PFSK-1 (cell line): ENCODE measurements around the gene TEX22.

ENCODE experiments used
- FOXP2 ChIP-seq: optimal IDR thresholded peaks from 2 replicates; pipeline ENCODE3; 2011; ENCODE audit warnings: borderline replicate concordance, control low read depth, inconsistent platforms; ENCODE audit not compliant: insufficient read depth; ENCODE audit errors: extremely low read length, extremely low read depth
- POLR2AphosphoS5 ChIP-seq: IDR thresholded peaks from 2 replicates; pipeline ENCODE4 v1.6.1; 2012; ENCODE audit warnings: low read depth, mild to moderate bottlenecking, control low read depth, low read length, moderate library complexity
- SIN3A ChIP-seq: IDR thresholded peaks from 2 replicates; pipeline ENCODE4 v1.6.1; 2012; ENCODE audit warnings: mild to moderate bottlenecking, low read length, moderate library complexity, borderline replicate concordance; ENCODE audit not compliant: insufficient read depth
- TAF1 ChIP-seq: IDR thresholded peaks from 2 replicates; pipeline ENCODE4 v1.6.1; 2012; ENCODE audit warnings: low read length, control low read depth, borderline replicate concordance; ENCODE audit not compliant: insufficient read depth
- TF ChIP-seq, protein P1 (sequence below), 2 experiments: IDR thresholded peaks; 2 replicates each; pipeline versions ENCODE4 v1.6.1 to v1.8.0; 2011 to 2012; ENCODE audit warnings: low read depth in 2 of 2, low read length in 2 of 2, control low read depth in 1 of 2, inconsistent platforms in 1 of 2, mild to moderate bottlenecking in 1 of 2, moderate library complexity in 1 of 2; ENCODE audit not compliant: insufficient read depth in 1 of 2

Gene TEX22

DNA sequence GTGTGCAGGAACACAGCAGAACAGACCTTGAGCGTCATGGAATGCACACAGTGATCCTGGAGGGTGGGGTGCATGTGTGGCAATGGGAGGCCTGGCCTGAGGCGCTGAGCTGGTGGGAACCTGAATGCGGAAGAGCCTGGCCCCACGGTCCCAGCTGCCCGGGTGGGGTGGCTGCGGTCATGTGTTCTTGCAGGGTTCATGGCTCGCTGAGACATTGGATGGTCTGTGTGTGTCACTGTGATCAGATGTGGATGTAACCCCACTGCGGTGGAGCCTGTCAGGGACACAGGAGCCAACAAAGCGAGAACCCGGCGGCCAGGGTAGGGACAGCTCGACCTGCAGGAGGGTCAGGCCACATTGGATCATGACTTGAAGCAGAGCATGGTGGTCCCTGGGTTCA lies 44.5 kb downstream of the TEX22 start:
- TF ChIP-seq POLR2AphosphoS5, result no peak
- TF ChIP-seq, protein P1, sequence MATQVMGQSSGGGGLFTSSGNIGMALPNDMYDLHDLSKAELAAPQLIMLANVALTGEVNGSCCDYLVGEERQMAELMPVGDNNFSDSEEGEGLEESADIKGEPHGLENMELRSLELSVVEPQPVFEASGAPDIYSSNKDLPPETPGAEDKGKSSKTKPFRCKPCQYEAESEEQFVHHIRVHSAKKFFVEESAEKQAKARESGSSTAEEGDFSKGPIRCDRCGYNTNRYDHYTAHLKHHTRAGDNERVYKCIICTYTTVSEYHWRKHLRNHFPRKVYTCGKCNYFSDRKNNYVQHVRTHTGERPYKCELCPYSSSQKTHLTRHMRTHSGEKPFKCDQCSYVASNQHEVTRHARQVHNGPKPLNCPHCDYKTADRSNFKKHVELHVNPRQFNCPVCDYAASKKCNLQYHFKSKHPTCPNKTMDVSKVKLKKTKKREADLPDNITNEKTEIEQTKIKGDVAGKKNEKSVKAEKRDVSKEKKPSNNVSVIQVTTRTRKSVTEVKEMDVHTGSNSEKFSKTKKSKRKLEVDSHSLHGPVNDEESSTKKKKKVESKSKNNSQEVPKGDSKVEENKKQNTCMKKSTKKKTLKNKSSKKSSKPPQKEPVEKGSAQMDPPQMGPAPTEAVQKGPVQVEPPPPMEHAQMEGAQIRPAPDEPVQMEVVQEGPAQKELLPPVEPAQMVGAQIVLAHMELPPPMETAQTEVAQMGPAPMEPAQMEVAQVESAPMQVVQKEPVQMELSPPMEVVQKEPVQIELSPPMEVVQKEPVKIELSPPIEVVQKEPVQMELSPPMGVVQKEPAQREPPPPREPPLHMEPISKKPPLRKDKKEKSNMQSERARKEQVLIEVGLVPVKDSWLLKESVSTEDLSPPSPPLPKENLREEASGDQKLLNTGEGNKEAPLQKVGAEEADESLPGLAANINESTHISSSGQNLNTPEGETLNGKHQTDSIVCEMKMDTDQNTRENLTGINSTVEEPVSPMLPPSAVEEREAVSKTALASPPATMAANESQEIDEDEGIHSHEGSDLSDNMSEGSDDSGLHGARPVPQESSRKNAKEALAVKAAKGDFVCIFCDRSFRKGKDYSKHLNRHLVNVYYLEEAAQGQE (IDR thresholded peaks at IDR 0.05; ENCODE audit: insufficient read depth in 1 of 2, low read depth in 2 of 2, low read length in 2 of 2), result no peak
- no peak for TF ChIP-seq TAF1
- no peak for TF ChIP-seq SIN3A
- no peak for TF ChIP-seq FOXP2

DNA sequence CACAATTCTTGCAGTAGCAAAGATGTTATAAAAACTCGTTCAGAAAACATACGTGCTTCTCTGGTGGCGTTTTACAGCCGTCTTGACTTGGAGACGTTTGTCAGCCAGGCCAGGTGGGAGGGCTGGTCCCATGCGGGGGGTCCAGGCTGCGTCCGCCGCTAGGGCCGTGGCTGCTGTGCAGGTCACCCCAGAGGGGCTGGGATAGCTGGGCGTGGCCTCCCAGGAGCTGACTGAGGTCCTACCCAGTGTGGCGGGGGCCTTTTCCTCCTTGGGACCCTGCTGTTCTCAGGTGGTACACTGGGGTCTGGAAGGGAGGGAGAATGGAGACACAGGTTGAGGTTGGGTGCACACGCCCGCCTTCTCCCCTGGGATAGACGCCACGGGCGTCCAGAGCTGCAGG lies 46.5 kb downstream of the TEX22 start:
- TF ChIP-seq SIN3A, result no peak
- TF ChIP-seq, protein P1 (IDR thresholded peaks at IDR 0.05; ENCODE audit: insufficient read depth in 1 of 2, low read depth in 2 of 2, low read length in 2 of 2), result no peak
- TF ChIP-seq POLR2AphosphoS5, result no peak
- no peak for TF ChIP-seq FOXP2
- no peak for TF ChIP-seq TAF1

DNA sequence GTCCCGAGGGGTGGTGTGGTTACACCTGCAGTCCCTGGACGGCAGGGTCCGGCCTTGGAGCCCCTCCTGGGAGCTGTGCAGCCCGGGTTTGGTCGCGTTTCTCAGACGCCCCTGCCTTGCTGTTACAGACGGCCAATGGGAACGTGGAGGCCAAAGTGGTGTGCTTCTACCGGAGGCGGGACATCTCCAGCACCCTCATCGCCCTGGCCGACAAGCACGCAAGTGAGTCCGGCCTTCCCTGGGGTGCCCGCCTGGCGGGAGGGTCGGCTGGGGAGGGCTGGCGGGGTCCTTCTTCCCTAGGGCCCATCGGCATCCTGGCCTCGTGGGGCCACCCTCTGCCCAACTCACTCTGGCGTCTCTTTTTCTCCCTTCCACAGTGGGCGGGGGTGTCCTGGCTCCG lies 47.0 kb downstream of the TEX22 start:
- TF ChIP-seq, protein P1 (IDR thresholded peaks at IDR 0.05; ENCODE audit: insufficient read depth in 1 of 2, low read depth in 2 of 2, low read length in 2 of 2), result no peak
- no peak for TF ChIP-seq SIN3A
- no peak for TF ChIP-seq POLR2AphosphoS5
- TF ChIP-seq FOXP2, result no peak
- no peak for TF ChIP-seq TAF1

DNA sequence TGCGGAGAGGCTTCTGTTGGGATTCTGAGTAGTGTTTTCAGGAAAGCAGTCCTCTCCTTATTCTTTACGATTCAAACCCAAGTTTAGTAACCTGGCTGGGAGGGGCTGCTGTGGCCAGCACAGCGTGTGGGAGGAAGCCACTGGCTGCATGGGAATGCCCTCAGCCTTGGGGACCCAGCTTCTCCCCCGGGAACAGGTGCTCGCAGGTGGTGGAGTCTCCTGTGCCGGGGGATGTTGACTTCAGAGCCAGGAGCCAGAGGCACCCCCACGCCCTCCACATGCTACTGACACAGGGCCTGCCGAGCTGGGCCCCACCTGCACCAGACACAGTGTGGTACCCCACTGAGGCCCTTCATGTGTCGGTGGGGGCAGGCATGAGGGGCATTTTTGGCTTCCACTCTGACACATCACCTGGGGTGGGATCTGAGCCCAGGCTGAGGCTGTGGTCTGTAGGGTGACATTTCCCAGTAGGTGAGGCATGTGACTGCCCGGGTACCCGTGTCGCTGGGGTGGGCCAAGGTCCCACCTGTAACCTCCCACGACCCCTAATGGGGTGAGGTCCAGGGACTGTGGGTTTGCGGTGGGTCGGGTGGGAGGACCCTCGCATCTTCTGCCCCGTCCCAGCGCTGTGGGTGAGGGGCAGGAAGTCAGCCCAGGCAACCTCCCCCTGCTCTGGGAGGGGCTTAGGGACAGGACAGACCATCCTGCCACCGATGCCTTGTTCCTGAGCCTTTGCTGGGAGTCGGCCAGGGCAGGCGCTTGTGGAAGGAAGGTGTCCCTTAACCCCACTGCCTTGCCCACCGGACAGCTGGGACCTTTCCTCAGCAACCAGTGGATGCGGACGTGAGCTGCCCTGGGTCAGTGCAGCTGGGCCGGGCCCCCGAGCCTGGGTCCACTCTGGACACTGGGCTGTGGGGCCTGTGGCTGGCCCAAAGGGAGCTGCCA lies 47.8 kb downstream of the TEX22 start:
- TF ChIP-seq, protein P1 (IDR thresholded peaks at IDR 0.05; ENCODE audit: insufficient read depth in 1 of 2, low read depth in 2 of 2, low read length in 2 of 2), result no peak
- TF ChIP-seq TAF1, result no peak
- TF ChIP-seq FOXP2, result no peak
- no peak for TF ChIP-seq POLR2AphosphoS5
- TF ChIP-seq SIN3A, result no peak
